Fibroblast of lung (primary cell): ENCODE measurements around the gene BMPR1B. TPM values are rescaled to one million over a fixed set of nuclear protein-coding genes. Genes with fewer than 3 reads are reported as not detected.

Source experiments
- DNase-seq, 2 donors: peaks; one replicate each; pipeline versions ENCODE4 v3.0.0 to v3.0.0-alpha.2; 2010; ENCODE audit warnings: low read depth in 2 of 2
- H2AFZ ChIP-seq: 2 replicates; pipeline ENCODE4 v1.5.1; 2012; ENCODE audit warnings: low read length, control low read depth, inconsistent platforms
- H3K27ac ChIP-seq: 2 replicates; pipeline ENCODE4 v1.5.1; 2011; ENCODE audit warnings: low read length, control low read depth; ENCODE audit not compliant: insufficient read depth
- H3K27me3 ChIP-seq: 2 replicates; pipeline ENCODE4 v1.5.1; 2011; ENCODE audit warnings: mild to moderate bottlenecking, low read length; ENCODE audit not compliant: control insufficient read depth, insufficient read depth
- H3K36me3 ChIP-seq: 2 replicates; pipeline ENCODE4 v1.5.1; 2011; ENCODE audit warnings: low read length; ENCODE audit not compliant: control insufficient read depth, insufficient read depth
- H3K4me1 ChIP-seq: 2 replicates; pipeline ENCODE4 v1.5.1; 2011; ENCODE audit warnings: low read length; ENCODE audit not compliant: control insufficient read depth, insufficient read depth; ENCODE audit errors: extremely low read depth
- H3K4me2 ChIP-seq: 2 replicates; pipeline ENCODE4 v1.5.1; 2011; ENCODE audit warnings: low read length, control low read depth; ENCODE audit not compliant: insufficient read depth; ENCODE audit errors: extremely low read depth
- H3K4me3 ChIP-seq, 4 experiments: fragments of 200-600 bp in 1 of 4; sonication (generic) in 1 of 4; replicated peaks in 1 of 4; 2 replicates each; pipeline ENCODE4 v1.5.1; 2011 to 2016; ENCODE audit warnings: low read length in 4 of 4, low read depth in 3 of 4, mild to moderate bottlenecking in 3 of 4, control low read depth in 2 of 4, inconsistent platforms in 1 of 4, mixed read lengths in 1 of 4; ENCODE audit not compliant: insufficient read depth in 1 of 4; ENCODE audit errors: control extremely low read depth in 1 of 4
- H3K79me2 ChIP-seq: 2 replicates; pipeline ENCODE4 v1.5.1; 2012; ENCODE audit warnings: mild to moderate bottlenecking, low read length, inconsistent platforms; ENCODE audit not compliant: control insufficient read depth, insufficient read depth
- H3K9ac ChIP-seq: 2 replicates; pipeline ENCODE4 v1.5.1; 2011; ENCODE audit warnings: mild to moderate bottlenecking, low read length, control low read depth; ENCODE audit not compliant: insufficient read depth
- H3K9me3 ChIP-seq: 2 replicates; pipeline ENCODE4 v1.5.1; 2012; ENCODE audit warnings: low read depth, low read length; ENCODE audit not compliant: control insufficient read depth, insufficient read depth
- H4K20me1 ChIP-seq: 2 replicates; pipeline ENCODE4 v1.5.1; 2011; ENCODE audit warnings: low read length; ENCODE audit not compliant: control insufficient read depth, insufficient read depth; ENCODE audit errors: extremely low read depth
- EZH2 ChIP-seq: IDR thresholded peaks from 2 replicates; pipeline ENCODE4 v1.5.1; 2012; ENCODE audit warnings: low read length, control low read depth, mild to moderate bottlenecking; ENCODE audit errors: missing control alignments
- polyA plus RNA-seq, 2 donors: library from polyadenylated mRNA; depleted of rRNA in 1 of 2; stranded (reverse) in 1 of 2; unstranded in 1 of 2; fragments of >200 nt; gene quantifications; 2 replicates each; pipeline ENCODE4 v1.2.1, GENCODE V29; 2011 to 2012; ENCODE audit warnings: missing spikeins in 1 of 2
- total RNA-seq: library from RNA; depleted of rRNA; stranded (reverse); fragments of >200 nt; gene quantifications from 2 replicates; pipeline ENCODE4 v1.2.1, GENCODE V29; 2014
- TF ChIP-seq, protein P1 (sequence below), 2 donors: IDR thresholded peaks in 1 of 2; conservative IDR thresholded peaks in 1 of 2; 1 replicate in 1 of 2; 2 replicates in 1 of 2; pipeline ENCODE4 v1.5.1; 2011 to 2012; ENCODE audit warnings: low read length in 2 of 2, control low read depth in 1 of 2, inconsistent platforms in 1 of 2, low read depth in 1 of 2, mild to moderate bottlenecking in 1 of 2

BMPR1B gene
- total and polyA plus RNA-seq, 2 donors (not counting 1 experiment from before 2014, with no cell fraction given) = 0.17 to 0.45 TPM

GRCh38 chr4:94763500-94763899 lies 5.7 kb downstream of the BMPR1B start:
- Histone ChIP-seq H2AFZ (no peak overlapping the region), H3K27me3 (peaks cover 11% of the 10 kb centered on the region), H3K4me2 (no peak overlapping the region), H3K4me3 (no peak overlapping the region), H4K20me1 (no peaks in the 10 kb centered on the region), H3K27ac (no peak overlapping the region), H3K36me3 (no peaks in the 10 kb centered on the region), H3K9ac (no peak overlapping the region), H3K79me2 (no peaks in the 10 kb centered on the region), H3K9me3 (no peaks in the 10 kb centered on the region), H3K4me1 (no peaks in the 10 kb centered on the region)
- TF ChIP-seq EZH2 = no peak
- TF ChIP-seq, protein P1, sequence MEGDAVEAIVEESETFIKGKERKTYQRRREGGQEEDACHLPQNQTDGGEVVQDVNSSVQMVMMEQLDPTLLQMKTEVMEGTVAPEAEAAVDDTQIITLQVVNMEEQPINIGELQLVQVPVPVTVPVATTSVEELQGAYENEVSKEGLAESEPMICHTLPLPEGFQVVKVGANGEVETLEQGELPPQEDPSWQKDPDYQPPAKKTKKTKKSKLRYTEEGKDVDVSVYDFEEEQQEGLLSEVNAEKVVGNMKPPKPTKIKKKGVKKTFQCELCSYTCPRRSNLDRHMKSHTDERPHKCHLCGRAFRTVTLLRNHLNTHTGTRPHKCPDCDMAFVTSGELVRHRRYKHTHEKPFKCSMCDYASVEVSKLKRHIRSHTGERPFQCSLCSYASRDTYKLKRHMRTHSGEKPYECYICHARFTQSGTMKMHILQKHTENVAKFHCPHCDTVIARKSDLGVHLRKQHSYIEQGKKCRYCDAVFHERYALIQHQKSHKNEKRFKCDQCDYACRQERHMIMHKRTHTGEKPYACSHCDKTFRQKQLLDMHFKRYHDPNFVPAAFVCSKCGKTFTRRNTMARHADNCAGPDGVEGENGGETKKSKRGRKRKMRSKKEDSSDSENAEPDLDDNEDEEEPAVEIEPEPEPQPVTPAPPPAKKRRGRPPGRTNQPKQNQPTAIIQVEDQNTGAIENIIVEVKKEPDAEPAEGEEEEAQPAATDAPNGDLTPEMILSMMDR (conservative IDR thresholded peaks at IDR 0.05 in 1 of 2, IDR thresholded peaks at IDR 0.05 in 1 of 2; ENCODE audit: low read depth in 1 of 2, low read length in 2 of 2) = no peak
- no peak for DNase-seq

DNA sequence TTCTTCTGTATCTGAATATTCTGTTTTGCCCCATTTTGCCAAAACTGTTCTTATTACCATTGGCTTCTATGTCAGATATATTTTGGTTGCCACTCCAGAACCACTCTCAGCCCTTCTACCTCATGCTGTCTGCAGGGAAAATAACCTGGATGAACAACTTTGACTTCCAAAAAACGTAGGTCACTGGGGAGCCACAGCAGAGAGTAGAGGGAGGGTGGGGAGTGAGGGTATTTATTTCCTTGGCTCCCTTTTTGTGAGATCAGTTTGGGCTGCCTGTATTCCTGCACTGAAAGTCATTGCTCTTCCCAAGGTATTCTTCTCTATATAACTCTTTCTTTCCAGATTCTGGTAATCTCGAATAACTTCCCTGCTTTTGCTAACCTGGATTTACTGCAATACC lies 6.3 kb downstream of the BMPR1B start:
- no peak overlapping the region for H3K4me3 ChIP-seq
- DNase-seq = no peak
- H3K4me2 ChIP-seq = no peak overlapping the region
- no peak overlapping the region for H2AFZ ChIP-seq
- TF ChIP-seq, protein P1 (conservative IDR thresholded peaks at IDR 0.05 in 1 of 2, IDR thresholded peaks at IDR 0.05 in 1 of 2; ENCODE audit: low read depth in 1 of 2, low read length in 2 of 2) = no peak
- no peak for TF ChIP-seq EZH2
- H3K27me3 ChIP-seq = peaks cover 5% of the 10 kb centered on the region
- no peaks in the 10 kb centered on the region for H3K36me3 ChIP-seq
- H4K20me1 ChIP-seq = no peaks in the 10 kb centered on the region
- H3K27ac ChIP-seq = no peak overlapping the region
- no peaks in the 10 kb centered on the region for H3K9me3 ChIP-seq
- no peaks in the 10 kb centered on the region for H3K4me1 ChIP-seq
- no peak overlapping the region for H3K9ac ChIP-seq
- no peaks in the 10 kb centered on the region for H3K79me2 ChIP-seq

DNA sequence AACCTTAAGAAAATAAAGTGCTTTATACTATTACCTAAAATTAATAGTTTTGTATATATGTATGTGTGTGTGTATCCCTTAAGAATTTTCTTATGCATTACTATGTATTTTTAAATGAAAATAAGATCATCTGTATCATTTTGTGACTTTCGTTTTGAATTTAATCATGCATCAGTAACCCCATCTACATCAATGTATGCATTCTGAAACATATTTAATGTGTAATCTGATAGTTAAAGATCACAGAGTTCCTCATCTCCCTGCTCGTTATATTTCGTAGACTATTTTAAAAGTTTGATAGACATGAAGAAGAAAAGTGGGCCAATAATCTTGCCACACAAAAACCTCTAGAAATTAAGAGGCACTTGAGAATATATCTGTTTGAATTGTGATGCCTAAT lies 7.4 kb downstream of the BMPR1B start:
- DNase-seq = no peak
- H3K4me1 ChIP-seq = no peaks in the 10 kb centered on the region
- no peak overlapping the region for H3K27ac ChIP-seq
- H3K79me2 ChIP-seq = no peaks in the 10 kb centered on the region
- H3K4me3 ChIP-seq = no peak overlapping the region
- H3K9ac ChIP-seq = no peak overlapping the region
- no peaks in the 10 kb centered on the region for H4K20me1 ChIP-seq
- TF ChIP-seq, protein P1 (conservative IDR thresholded peaks at IDR 0.05 in 1 of 2, IDR thresholded peaks at IDR 0.05 in 1 of 2; ENCODE audit: low read depth in 1 of 2, low read length in 2 of 2) = no peak
- TF ChIP-seq EZH2 = no peak
- H2AFZ ChIP-seq = no peak overlapping the region
- peaks cover 2% of the 10 kb centered on the region for H3K27me3 ChIP-seq
- H3K4me2 ChIP-seq = no peak overlapping the region
- no peaks in the 10 kb centered on the region for H3K9me3 ChIP-seq
- no peaks in the 10 kb centered on the region for H3K36me3 ChIP-seq
